Measurements from ENCODE around the gene FSTL4. TPM values are rescaled to one million over a fixed set of nuclear protein-coding genes. Genes with fewer than 3 reads are reported as not detected.

Gene FSTL4
- total and polyA plus RNA-seq, 2 of the 13 experiments (the other 11 are each of a cell fraction or from before 2014, with no cell fraction given): 2.1 to 3.0 TPM

DNA sequence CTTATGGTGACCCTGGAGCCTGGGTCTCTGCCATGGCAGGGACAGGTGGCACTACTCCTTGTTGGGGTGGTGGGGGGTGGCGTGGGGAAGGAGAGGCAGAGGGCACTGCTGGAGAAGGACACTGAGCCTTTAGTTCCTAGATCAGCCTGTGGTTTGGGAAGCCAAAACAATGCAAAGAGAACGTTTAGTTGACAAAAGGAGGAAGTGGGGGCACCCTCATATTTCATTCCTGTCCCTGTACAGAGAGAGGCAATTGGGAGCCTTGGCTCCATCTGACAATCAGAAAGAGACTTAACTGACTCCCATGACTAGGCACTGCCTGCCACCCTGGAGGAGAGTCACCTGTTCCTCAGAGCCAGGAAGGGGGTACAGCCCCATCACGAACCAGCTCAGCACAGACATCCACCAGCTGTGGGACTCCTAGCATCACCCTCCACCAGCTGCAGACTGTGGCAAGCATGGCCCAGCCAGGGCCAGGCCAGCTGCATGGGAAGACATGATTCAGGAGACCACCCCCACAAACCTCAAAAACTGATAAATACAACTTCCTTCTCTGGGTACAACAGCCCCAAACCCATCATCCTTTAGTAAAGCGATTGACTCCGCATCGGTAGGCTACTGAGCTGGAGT lies 303.1 kb downstream of the FSTL4 start (continued):
- TF ChIP-seq, protein P1, sequence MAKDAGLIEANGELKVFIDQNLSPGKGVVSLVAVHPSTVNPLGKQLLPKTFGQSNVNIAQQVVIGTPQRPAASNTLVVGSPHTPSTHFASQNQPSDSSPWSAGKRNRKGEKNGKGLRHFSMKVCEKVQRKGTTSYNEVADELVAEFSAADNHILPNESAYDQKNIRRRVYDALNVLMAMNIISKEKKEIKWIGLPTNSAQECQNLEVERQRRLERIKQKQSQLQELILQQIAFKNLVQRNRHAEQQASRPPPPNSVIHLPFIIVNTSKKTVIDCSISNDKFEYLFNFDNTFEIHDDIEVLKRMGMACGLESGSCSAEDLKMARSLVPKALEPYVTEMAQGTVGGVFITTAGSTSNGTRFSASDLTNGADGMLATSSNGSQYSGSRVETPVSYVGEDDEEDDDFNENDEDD (CRISPR knock-in tag; IDR thresholded peaks at IDR 0.05; ENCODE audit: borderline replicate concordance): no peak
- TF ChIP-seq, protein P2, sequence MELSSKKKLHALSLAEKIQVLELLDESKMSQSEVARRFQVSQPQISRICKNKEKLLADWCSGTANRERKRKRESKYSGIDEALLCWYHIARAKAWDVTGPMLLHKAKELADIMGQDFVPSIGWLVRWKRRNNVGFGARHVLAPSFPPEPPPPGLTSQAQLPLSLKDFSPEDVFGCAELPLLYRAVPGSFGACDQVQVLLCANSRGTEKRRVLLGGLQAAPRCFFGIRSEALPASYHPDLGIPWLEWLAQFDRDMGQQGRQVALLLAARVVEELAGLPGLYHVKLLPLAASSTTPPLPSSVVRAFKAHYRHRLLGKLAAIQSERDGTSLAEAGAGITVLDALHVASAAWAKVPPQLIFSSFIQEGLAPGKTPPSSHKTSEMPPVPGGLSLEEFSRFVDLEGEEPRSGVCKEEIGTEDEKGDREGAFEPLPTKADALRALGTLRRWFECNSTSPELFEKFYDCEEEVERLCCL (CRISPR knock-in tag; IDR thresholded peaks at IDR 0.05; ENCODE audit: borderline replicate concordance): no peak
- no peak for TF ChIP-seq MEIS1 (CRISPR knock-in tag; IDR thresholded peaks at IDR 0.05; ENCODE audit: borderline replicate concordance)

DNA sequence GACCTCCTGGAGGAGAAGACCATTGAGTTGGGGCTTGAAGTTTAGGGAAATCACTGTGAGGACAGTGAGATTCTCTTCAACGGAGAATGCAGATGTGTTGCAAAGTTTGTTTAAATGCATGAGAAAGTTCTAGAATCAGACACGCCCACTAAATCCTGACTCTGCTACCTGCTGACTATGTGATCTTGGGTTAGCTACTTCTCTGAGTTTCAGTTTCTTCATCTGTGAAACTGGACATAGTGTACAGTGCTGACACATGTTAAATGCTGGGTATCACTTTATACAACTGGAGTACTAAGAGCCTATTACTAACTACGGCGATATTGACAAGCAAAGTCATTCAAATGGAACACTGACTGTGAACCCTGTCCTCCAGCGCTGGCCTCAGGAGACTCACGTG lies 305.1 kb downstream of the FSTL4 start:
- Histone ChIP-seq H3K4me1 (ENCODE audit: insufficient read depth, low read length) (peaks cover 10% of the 10 kb centered on the region), H3K9me3 (ENCODE audit: low read length) (no peaks in the 10 kb centered on the region), H3K27ac (ENCODE audit: extremely low read length, insufficient read depth, low read length) (no peak overlapping the region), H3K4me3 (replicated peaks in 1 of 3; ENCODE audit: insufficient read depth in 1 of 3, low read depth in 2 of 3, low read length in 3 of 3) (no peak overlapping the region), H3K27me3 (ENCODE audit: control insufficient read depth in 1 of 2, insufficient read depth in 2 of 2, low read length in 2 of 2) (peaks cover 0 to 27% of the 10 kb centered on the region in 2 experiments; a peak in 3 of 5 replicates), H3K9ac (ENCODE audit: insufficient read depth, low read depth, low read length) (no peak overlapping the region), H3K79me2 (ENCODE audit: insufficient read depth, low read length) (no peaks in the 10 kb centered on the region), H3K36me3 (replicated peaks in 1 of 2; ENCODE audit: control insufficient read depth in 1 of 2, insufficient read depth in 2 of 2, low read length in 2 of 2) (no peaks in the 10 kb centered on the region), H3K4me2 (ENCODE audit: low read depth, low read length) (no peak overlapping the region), H4K20me1 (ENCODE audit: insufficient read depth, low read length) (no peaks in the 10 kb centered on the region), H2AFZ (ENCODE audit: low read length) (no peak overlapping the region)
- FAIRE-seq: no peak
- CTCF ChIA-PET (ENCODE audit: low intra/inter-chr PET ratio, low total read pairs): no interaction called here
- POLR2A ChIA-PET: no interaction called here
- no TSS peak for BruUV-seq (replicated peaks)
- 48% methylated on average over 6 of the region's 6 CpGs for WGBS (ENCODE audit: low lambda C conversion rate)
- no peak for DNase-seq (ENCODE audit: low spot score)
- ATAC-seq: no peak
- intact Hi-C loops (cut with micrococcal nuclease; ENCODE audit: unreplicated experiment) (no loop called here), in situ Hi-C loops (cut with HindIII; ENCODE audit: extremely low pct_ligation_motif_present, low pct_unique_long_range_greater_than_20kb) (no loop called here)
- TF ChIP-seq MAF1 (CRISPR knock-in tag; IDR thresholded peaks at IDR 0.05; ENCODE audit: borderline replicate concordance): no peak
- TF ChIP-seq TP53 (CRISPR knock-in tag; conservative IDR thresholded peaks at IDR 0.05): no peak
- TF ChIP-seq, protein P3, sequence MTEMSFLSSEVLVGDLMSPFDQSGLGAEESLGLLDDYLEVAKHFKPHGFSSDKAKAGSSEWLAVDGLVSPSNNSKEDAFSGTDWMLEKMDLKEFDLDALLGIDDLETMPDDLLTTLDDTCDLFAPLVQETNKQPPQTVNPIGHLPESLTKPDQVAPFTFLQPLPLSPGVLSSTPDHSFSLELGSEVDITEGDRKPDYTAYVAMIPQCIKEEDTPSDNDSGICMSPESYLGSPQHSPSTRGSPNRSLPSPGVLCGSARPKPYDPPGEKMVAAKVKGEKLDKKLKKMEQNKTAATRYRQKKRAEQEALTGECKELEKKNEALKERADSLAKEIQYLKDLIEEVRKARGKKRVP (CRISPR knock-in tag; IDR thresholded peaks at IDR 0.05): no peak
- TF ChIP-seq, protein P4, sequence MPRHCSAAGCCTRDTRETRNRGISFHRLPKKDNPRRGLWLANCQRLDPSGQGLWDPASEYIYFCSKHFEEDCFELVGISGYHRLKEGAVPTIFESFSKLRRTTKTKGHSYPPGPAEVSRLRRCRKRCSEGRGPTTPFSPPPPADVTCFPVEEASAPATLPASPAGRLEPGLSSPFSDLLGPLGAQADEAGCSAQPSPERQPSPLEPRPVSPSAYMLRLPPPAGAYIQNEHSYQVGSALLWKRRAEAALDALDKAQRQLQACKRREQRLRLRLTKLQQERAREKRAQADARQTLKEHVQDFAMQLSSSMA (CRISPR knock-in tag; IDR thresholded peaks at IDR 0.05): no peak
- TF ChIP-seq FOXP1 (IDR thresholded peaks at IDR 0.05): no peak
- no peak for TF ChIP-seq FOXP1 (CRISPR knock-in tag; IDR thresholded peaks at IDR 0.05)
- TF ChIP-seq PHB2 (IDR thresholded peaks at IDR 0.05; ENCODE audit: partially characterized antibody): no peak
- no peak for TF ChIP-seq EP300 (IDR thresholded peaks at IDR 0.05; ENCODE audit: low read depth in 2 of 2, low read length in 2 of 2)
- no peak for TF ChIP-seq EP300 (CRISPR knock-in tag; IDR thresholded peaks at IDR 0.05; ENCODE audit: borderline replicate concordance)
- no peak for TF ChIP-seq ZNF556 (CRISPR knock-in tag; IDR thresholded peaks at IDR 0.05; ENCODE audit: borderline replicate concordance)
- TF ChIP-seq SNRNP70 (IDR thresholded peaks at IDR 0.05; ENCODE audit: low read depth, low read length): no peak
- no peak for TF ChIP-seq KDM3A (CRISPR knock-in tag; IDR thresholded peaks at IDR 0.05; ENCODE audit: low read depth)
- TF ChIP-seq KLF13 (CRISPR knock-in tag; IDR thresholded peaks at IDR 0.05): no peak
- TF ChIP-seq KDM2A (CRISPR knock-in tag; IDR thresholded peaks at IDR 0.05; ENCODE audit: borderline replicate concordance, low read depth): no peak
- no peak for TF ChIP-seq ZFP41 (CRISPR knock-in tag; IDR thresholded peaks at IDR 0.05; ENCODE audit: borderline replicate concordance)
- TF ChIP-seq NFE2L1 (CRISPR knock-in tag; IDR thresholded peaks at IDR 0.05; ENCODE audit: borderline replicate concordance): no peak

Measured in HepG2 (cell line).